Right lobe of liver (tissue), 6 donors: ENCODE measurements around the gene TANK. TPM values are rescaled to one million over a fixed set of nuclear protein-coding genes. Genes with fewer than 3 reads are reported as not detected.
"Not testable (repeated sequence)": the region's sequence is repeated elsewhere in the genome, so short reads cannot be mapped to it uniquely, and the experiment has no call there.

ENCODE experiments used
- ATAC-seq, 4 donors: fragments of 200-7000 bp; cut with Tn5 transposase; one replicate each; pipeline ENCODE4 v1.9.1; 2020; ENCODE audit warnings: mild to moderate bottlenecking in 4 of 4, moderate library complexity in 4 of 4
- DNase-seq, 3 donors: peaks; one replicate each; pipeline ENCODE4 v3.0.0-alpha.2; 2020
- H3K27ac ChIP-seq, 3 donors: fragments of 200-600 bp; one replicate each; pipeline ENCODE4 v1.8.0; 2022
- H3K27me3 ChIP-seq, 2 donors: fragments of 200-600 bp; one replicate each; pipeline ENCODE4 v1.8.0; 2022
- H3K36me3 ChIP-seq, 4 donors: fragments of 200-600 bp; sonication (generic) in 1 of 4; one replicate each; pipeline versions ENCODE4 v1.5.1 to v1.8.0; 2017 to 2022; ENCODE audit warnings: control low read depth in 1 of 4
- H3K4me1 ChIP-seq, 4 donors: fragments of 200-600 bp; sonication (generic) in 1 of 4; one replicate each; pipeline versions ENCODE4 v1.5.1 to v1.8.0; 2017 to 2022; ENCODE audit warnings: control low read depth in 1 of 4
- H3K4me3 ChIP-seq, 3 donors: fragments of 200-600 bp; one replicate each; pipeline ENCODE4 v1.8.0; 2022
- H3K9me3 ChIP-seq, 4 donors: fragments of 200-600 bp; sonication (generic) in 1 of 4; one replicate each; pipeline versions ENCODE4 v1.5.1 to v1.8.0; 2017 to 2022; ENCODE audit warnings: control low read depth in 1 of 4
- POLR2A ChIP-seq: fragments of 450-650 bp; IDR thresholded peaks from one replicate; pipeline ENCODE4 v1.6.1; 2017; ENCODE audit warnings: antibody characterized with exemption, mild to moderate bottlenecking
- WGBS: methylation state at CpG from one replicate; pipeline ENCODE4 v1.1.6; 2018; ENCODE audit warnings: low coverage, low lambda C conversion rate; ENCODE audit not compliant: insufficient coverage; ENCODE audit errors: missing lambda C conversion rate; 5-methylcytosine and 5-hydroxymethylcytosine counted together
- intact Hi-C, 2 donors: fragments of 100-400 bp; cut with DNase I; formaldehyde crosslinking; loops; one replicate each; pipeline versions ENCODE4 v1.11.2 to v1.14.1; 2022
- total RNA-seq, 6 experiments: library from RNA; depleted of rRNA in 2 of 6; stranded (reverse); fragments of >200 nt in 2 of 6; fragmentation: NEBNext Ultra II Directional in 3 of 6; extraction: Animal tissue kit (Norgen Biotek cat#: 25700) in 3 of 6; gene quantifications; one replicate each; pipeline versions ENCODE4 v1.1.0 to v1.2.4, GENCODE V29; 2016 to 2023
- TF ChIP-seq, protein P1 (sequence below), 4 donors: fragments of 200-600 bp in 3 of 4; fragments of 450-650 bp in 1 of 4; IDR thresholded peaks; one replicate each; pipeline versions ENCODE4 v1.5.1 to v1.8.0; 2016 to 2022; ENCODE audit warnings: antibody characterized with exemption in 4 of 4, mild to moderate bottlenecking in 2 of 4
- donor health status: DM: no; HTN: yes; CAD: no.
- donor health status: DM: no; HTN: no; CAD: no.
- donor health status: DM: no; HTN: no; CAD: no.
- donor health status: DM: no; HTN: yes; CAD: no.
- donor health status: DM: no; HTN: yes; CAD: no.

TANK gene
- total RNA-seq, 6 experiments from 2014 or later: 25.4 to 46.4 (median 36.0) TPM

DNA sequence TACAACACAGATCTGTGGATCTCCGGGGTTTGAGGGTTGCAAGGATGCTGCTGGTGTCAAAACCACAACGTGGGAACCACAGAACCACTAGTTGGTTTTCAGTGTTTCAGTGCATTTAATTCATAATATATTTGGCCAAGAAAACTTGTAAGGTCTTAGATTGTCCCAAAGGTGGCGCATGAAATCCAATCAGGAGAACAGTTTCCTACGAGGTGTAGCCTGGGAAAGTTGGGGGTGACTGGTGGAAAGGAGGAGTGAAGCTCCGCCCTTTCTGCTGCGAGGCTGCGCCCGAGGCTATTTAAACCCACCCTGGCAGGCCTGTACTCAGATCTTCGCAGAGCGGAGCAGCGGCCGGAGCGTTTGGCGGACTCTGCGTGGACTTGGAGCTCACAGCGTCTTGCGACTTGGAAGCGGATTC lies 120.7 kb downstream of the TANK start:
- H3K4me1 ChIP-seq, H3K36me3 ChIP-seq, intact Hi-C loops, H3K9me3 ChIP-seq, H3K4me3 ChIP-seq, H3K27me3 ChIP-seq, ATAC-seq, H3K27ac ChIP-seq: not testable (repeated sequence)
- TF ChIP-seq, protein P1, sequence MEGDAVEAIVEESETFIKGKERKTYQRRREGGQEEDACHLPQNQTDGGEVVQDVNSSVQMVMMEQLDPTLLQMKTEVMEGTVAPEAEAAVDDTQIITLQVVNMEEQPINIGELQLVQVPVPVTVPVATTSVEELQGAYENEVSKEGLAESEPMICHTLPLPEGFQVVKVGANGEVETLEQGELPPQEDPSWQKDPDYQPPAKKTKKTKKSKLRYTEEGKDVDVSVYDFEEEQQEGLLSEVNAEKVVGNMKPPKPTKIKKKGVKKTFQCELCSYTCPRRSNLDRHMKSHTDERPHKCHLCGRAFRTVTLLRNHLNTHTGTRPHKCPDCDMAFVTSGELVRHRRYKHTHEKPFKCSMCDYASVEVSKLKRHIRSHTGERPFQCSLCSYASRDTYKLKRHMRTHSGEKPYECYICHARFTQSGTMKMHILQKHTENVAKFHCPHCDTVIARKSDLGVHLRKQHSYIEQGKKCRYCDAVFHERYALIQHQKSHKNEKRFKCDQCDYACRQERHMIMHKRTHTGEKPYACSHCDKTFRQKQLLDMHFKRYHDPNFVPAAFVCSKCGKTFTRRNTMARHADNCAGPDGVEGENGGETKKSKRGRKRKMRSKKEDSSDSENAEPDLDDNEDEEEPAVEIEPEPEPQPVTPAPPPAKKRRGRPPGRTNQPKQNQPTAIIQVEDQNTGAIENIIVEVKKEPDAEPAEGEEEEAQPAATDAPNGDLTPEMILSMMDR (IDR thresholded peaks at IDR 0.05): peak in 2 of 4 donors; percentile 4 to 11
- DNase-seq: peak; percentile 64 to 93 (median 69)
- WGBS: 73% methylated on average over 15 of the region's 18 CpGs

DNA sequence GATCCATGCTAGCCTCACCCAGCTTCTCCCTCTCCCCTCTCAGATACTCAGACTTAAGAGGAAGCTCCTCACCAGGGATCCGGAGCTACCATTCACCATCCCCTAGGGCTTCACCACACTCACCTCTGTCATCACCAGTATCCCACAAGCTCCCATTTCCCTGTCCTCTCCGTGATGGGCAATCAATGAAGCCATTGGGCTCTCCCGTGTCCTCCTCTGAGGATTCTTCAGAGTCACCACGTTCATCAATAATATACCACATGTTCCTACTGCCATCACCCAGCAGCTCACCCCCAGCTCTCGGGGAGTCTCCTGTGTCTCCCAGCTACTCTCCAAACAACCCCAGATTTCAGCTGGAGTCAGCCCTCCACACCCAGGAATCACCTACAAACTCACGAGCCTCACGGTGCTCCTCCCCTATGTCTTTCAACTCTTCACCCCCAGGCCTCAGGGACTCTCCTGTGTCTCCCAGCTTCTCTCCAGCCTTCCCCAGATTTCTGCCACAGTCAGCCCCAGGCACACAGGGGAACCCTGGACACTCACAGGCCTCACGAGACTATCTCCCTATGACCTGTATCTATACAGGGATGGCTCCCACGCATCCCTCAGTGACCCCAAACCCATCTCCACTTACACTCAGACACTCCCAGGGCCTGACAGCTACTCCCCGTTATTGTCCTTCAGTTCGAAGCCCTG lies 121.5 kb downstream of the TANK start:
- H3K27me3 ChIP-seq, intact Hi-C loops, H3K9me3 ChIP-seq, H3K4me1 ChIP-seq, H3K36me3 ChIP-seq, ATAC-seq, DNase-seq, H3K27ac ChIP-seq, H3K4me3 ChIP-seq: not testable (repeated sequence)
- WGBS: 58% methylated on average over 9 of the region's 11 CpGs

DNA sequence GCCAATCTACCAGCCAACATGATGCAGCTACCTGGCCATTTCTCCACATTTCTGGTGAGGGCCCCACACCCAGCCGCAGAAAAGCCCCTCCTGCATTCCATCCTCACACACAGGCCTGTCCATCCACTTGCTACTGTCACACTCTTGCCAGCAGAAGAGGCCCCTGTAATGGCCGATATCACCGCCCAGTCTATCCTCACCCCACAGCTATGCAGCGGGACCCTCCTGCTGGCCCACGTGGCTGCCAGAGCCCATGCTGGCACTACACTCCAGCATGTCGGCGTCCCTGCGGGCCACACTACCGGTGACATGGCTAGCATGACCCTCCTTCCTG lies 122.0 kb downstream of the TANK start:
- intact Hi-C loops, H3K27me3 ChIP-seq, H3K4me1 ChIP-seq, H3K36me3 ChIP-seq, H3K9me3 ChIP-seq, H3K4me3 ChIP-seq, H3K27ac ChIP-seq: not testable (repeated sequence)
- ATAC-seq (peak in 1 of 4 donors; percentile 60), DNase-seq (peak in 1 of 3 donors; percentile 68)
- WGBS: 79% methylated on average over 7 of the region's 9 CpGs

GRCh38 chr2:161283926-161284325 lies 123.7 kb downstream of the TANK start:
- H3K36me3 ChIP-seq: no peaks in the 10 kb centered on the region
- intact Hi-C loops: no loop called here
- H3K4me3 ChIP-seq: no peak overlapping the region
- H3K27me3 ChIP-seq: no peaks in the 10 kb centered on the region
- WGBS: 44% methylated on average over 1 of the region's 1 CpG
- TF ChIP-seq, protein P1 (IDR thresholded peaks at IDR 0.05): no peak
- TF ChIP-seq POLR2A: no peak
- H3K27ac ChIP-seq: no peak overlapping the region
- no peak for ATAC-seq
- H3K9me3 ChIP-seq: no peaks in the 10 kb centered on the region
- DNase-seq: no peak
- no peaks in the 10 kb centered on the region for H3K4me1 ChIP-seq

Other genes with a start within 250 kb of the TANK start
- gene PSMD14, start 148.0 kb downstream of the TANK start, total RNA-seq: 10 to 100 TPM; 18.7 to 61.8 (median 24.9) TPM